ENCODE measurements around the gene BIRC5. TPM values are rescaled to one million over a fixed set of nuclear protein-coding genes. Genes with fewer than 3 reads are reported as not detected.

The BIRC5 gene
- total RNA-seq, 4 donors from 2014 or later: 0.84 to 2.6 (median 1.3) TPM; not detected in 1

DNA sequence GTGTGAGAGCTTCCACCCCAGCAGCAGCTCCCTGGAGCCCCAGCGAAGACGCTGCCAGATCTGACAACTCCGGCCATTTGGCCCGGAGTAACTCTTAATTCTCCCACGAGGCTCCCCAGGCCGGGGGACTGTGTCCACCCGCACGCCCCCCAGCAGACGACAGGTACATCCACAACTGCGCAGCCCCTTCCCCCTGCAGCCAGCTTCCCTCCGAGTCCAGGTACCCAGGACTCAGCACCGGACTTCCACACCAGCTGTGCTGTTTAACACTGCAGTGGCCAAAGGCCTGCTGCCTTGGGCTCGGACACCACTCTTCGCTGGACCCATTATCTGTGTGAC, 38.4 kb upstream of the BIRC5 start:
- ATAC-seq (ENCODE audit: low FRiP score): no peak
- DNase-seq (ENCODE audit: low spot score): no peak
- TF ChIP-seq, protein P1, sequence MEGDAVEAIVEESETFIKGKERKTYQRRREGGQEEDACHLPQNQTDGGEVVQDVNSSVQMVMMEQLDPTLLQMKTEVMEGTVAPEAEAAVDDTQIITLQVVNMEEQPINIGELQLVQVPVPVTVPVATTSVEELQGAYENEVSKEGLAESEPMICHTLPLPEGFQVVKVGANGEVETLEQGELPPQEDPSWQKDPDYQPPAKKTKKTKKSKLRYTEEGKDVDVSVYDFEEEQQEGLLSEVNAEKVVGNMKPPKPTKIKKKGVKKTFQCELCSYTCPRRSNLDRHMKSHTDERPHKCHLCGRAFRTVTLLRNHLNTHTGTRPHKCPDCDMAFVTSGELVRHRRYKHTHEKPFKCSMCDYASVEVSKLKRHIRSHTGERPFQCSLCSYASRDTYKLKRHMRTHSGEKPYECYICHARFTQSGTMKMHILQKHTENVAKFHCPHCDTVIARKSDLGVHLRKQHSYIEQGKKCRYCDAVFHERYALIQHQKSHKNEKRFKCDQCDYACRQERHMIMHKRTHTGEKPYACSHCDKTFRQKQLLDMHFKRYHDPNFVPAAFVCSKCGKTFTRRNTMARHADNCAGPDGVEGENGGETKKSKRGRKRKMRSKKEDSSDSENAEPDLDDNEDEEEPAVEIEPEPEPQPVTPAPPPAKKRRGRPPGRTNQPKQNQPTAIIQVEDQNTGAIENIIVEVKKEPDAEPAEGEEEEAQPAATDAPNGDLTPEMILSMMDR (IDR thresholded peaks at IDR 0.05): no peak

DNA sequence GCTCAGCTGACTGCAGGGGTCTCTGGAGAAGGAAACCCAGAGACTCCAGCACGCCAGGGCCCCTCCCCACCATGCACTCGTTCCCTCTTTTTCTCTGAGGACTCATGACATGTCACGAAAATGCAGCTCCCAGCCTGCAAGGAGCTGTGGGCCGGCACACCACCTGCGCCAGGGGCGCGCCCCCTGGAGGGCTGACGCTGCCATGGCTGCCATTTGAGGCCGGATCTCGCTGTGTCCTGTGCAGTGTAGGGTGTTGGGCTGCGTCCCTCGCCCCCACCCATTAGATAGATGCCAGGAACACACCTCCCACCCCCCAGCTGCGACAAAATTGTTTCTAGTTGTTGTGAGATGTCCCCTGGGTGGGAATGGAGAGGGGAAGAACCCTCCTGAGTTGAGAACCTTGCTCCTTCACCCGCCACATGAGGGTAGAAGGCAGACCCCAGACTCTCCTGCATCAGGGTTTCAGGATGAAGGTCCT, 37.5 kb upstream of the BIRC5 start:
- ATAC-seq (ENCODE audit: low FRiP score) (peak; percentile 52), DNase-seq (ENCODE audit: low spot score) (peak; percentile 43)
- TF ChIP-seq, protein P1 (IDR thresholded peaks at IDR 0.05): peak in 1 of 3 donors; percentile 79

DNA sequence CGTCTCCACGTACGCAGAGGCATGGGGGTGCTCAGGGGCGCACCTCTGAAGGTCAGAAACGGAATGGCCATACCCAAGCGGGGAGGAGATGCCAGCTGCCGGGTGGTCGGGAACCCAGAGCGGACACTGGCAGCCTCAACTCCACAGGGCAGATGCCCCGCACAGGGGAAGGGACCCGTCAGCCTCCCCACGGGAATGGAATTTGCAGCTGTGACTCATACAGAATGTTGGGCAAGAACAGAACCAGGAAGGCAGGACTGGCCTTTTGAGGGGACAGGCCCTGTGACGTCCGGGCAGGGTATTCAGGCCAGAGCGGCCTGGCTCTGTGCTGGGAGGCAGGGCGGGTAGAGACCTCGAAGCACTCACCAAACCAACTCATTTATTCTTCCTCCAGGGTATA, 34.7 kb upstream of the BIRC5 start:
- DNase-seq (ENCODE audit: low spot score): no peak
- TF ChIP-seq, protein P1 (IDR thresholded peaks at IDR 0.05): no peak
- peak; percentile 23 for ATAC-seq (ENCODE audit: low FRiP score)

DNA sequence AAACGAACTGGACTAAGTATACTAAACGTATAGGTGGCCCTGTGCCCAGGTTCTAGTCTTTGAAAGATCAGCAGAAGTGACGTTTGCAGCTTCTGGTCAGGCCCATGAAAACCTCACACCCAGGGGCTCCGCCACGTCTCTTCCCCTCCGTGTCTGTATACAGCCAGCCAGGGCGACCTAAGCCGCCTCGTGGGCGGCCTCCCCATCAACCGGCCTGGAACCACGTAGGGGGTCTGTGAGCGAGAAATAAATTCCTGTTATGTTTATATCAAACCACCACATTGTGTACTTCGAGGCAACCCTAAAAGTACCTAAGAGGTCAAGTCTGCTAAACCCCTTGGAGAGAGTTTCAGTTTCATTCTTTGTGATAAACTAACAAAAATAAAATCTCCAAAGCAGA, 34.0 kb upstream of the BIRC5 start:
- TF ChIP-seq, protein P1 (IDR thresholded peaks at IDR 0.05): no peak
- DNase-seq (ENCODE audit: low spot score) (no peak), ATAC-seq (ENCODE audit: low FRiP score) (no peak)

DNA sequence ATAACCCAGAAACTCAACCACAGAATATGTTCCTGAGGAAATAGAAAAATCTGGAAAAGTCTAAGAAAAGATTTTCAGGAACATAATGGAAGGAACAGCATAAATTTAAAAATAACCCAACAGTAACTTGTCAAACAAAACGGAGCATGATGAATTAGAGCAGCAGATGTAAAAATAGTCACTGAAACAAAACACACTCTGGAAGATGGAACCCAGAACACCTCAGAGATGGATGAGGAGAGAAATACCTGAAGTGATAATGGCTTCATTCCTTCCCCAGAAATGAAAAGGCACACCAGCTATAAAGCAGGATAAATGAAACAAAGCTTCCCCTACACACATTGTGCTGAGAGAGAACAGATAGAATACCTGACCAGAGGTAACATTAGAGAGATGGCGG, 33.5 kb upstream of the BIRC5 start:
- TF ChIP-seq, protein P1 (IDR thresholded peaks at IDR 0.05): no peak
- DNase-seq (ENCODE audit: low spot score): no peak
- ATAC-seq (ENCODE audit: low FRiP score): no peak

DNA sequence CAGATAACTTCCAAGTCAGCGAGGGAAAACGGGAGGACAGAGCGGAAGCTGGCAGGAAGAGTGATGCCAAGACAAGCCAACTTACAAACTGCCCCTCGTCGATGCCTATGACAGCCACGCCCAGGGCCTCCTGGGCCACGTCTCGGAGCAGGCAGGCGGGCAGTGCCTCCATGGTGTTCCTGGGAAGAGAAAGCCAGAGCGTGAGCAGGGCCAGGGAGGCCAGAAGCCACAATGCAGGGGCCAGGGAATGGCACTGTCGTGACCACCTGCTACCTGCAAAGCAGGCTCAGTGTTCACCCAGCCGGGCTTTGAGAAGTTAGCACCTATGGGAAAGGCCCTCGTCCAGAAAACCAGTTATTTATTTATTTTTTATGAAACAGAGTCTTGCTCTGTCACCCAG, 31.5 kb upstream of the BIRC5 start:
- ATAC-seq (ENCODE audit: low FRiP score) (no peak), DNase-seq (ENCODE audit: low spot score) (no peak)
- TF ChIP-seq, protein P1 (IDR thresholded peaks at IDR 0.05): no peak

DNA sequence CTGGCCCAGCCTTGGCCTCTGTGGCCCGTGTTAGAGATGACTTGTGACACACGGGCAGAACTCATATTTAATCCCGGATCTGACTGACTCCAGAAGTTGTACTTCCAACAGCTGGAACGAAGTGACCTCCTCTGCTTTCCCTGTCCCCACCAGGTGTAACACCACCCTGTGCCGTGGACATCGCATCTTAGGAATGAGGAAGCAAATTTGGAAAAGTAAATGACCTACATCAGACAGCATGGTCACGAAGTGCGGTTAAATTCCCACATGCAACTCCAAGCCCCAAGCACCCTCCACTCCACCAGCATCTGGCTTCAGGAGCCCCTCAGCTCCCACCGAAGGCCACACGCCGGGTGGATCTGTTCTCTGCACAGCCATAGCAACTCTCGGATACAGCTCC, 30.1 kb upstream of the BIRC5 start:
- ATAC-seq (ENCODE audit: low FRiP score) (no peak), DNase-seq (ENCODE audit: low spot score) (no peak)
- TF ChIP-seq, protein P1 (IDR thresholded peaks at IDR 0.05): no peak

Measured in omental fat pad (tissue), 4 donors.